Measurements from ENCODE around the gene GALNT13.

Gene GALNT13

DNA sequence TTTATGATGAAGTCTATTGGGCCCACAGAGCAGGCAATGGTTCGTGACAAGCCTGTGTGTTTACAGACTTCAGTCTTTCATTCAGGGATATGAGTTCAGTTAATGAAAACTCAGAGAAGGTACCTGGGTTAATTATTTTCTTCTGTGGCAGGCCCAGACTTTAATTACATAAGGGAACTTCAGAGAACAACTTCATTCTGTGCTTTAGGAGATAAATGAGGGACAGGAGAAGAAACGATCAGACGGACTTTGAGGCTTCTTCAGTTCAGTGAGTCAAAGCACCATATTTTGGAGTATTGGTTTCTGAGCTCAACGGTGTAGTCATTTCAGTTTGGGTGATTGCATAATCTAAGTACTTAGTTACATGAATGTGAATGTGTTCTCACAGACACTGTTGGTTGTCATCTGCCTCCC, 623.7 kb downstream of the GALNT13 start:
- no peak for DNase-seq

DNA sequence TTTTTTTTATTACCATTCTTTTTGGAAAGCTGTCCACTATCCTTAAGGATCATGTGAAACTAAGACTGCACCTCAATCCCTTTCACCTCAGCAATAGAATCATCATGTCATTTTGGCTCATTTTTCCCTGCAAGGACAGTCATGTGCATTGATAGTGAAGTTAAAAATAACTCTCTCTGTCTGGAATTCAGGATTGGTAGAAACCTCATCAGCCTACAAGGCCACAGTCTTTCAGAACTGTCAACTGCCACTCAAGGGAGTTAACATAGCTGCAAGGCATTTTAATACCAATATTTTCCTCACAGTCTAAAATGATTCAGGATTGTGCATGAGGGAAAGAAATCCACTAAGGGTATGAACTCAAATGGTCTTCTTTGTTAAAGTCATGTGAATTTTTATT, 625.3 kb downstream of the GALNT13 start:
- no peak for DNase-seq
